Endodermal cell (in vitro differentiated cells): ENCODE results near the gene FBN2. TPM values are rescaled to one million over a fixed set of nuclear protein-coding genes. Genes with fewer than 3 reads are reported as not detected.

ENCODE experiments used
- DNase-seq: peaks from one replicate; pipeline ENCODE4 v3.0.0-alpha.2; 2017
- H3K27ac ChIP-seq: 2 replicates; pipeline ENCODE4 v1.5.1; 2013; ENCODE audit warnings: mild to moderate bottlenecking, low read depth, low read length, moderate library complexity
- H3K27me3 ChIP-seq: 2 replicates; pipeline ENCODE4 v1.6.1; 2013; ENCODE audit warnings: mild to moderate bottlenecking, low read length, moderate library complexity; ENCODE audit not compliant: insufficient read depth, control insufficient read depth, poor library complexity, severe bottlenecking
- H3K36me3 ChIP-seq: 2 replicates; pipeline ENCODE4 v1.7.0; 2013; ENCODE audit warnings: mild to moderate bottlenecking, low read length, moderate library complexity; ENCODE audit not compliant: control insufficient read depth, insufficient read depth
- H3K4me1 ChIP-seq: one replicate; pipeline ENCODE4 v1.7.0; 2013; ENCODE audit warnings: low read length; ENCODE audit not compliant: control insufficient read depth, insufficient read depth
- H3K4me3 ChIP-seq: 2 replicates; pipeline ENCODE4 v1.5.1; 2013; ENCODE audit warnings: mild to moderate bottlenecking, low read length, moderate library complexity
- H3K9ac ChIP-seq: 2 replicates; pipeline ENCODE4 v1.6.1; 2013; ENCODE audit warnings: mild to moderate bottlenecking, low read length, moderate library complexity; ENCODE audit not compliant: poor library complexity, severe bottlenecking; ENCODE audit errors: extremely low read depth
- H3K9me3 ChIP-seq: 2 replicates; pipeline ENCODE4 v1.6.1; 2013; ENCODE audit warnings: mild to moderate bottlenecking, low read length, moderate library complexity; ENCODE audit not compliant: control insufficient read depth
- H3K27ac Mint-ChIP-seq: 2 replicates; pipeline ENCODE4 v1.8.0; 2020; ENCODE audit warnings: mixed read lengths
- H3K27me3 Mint-ChIP-seq: 2 replicates; pipeline ENCODE4 v1.8.0; 2021; ENCODE audit warnings: mild to moderate bottlenecking, mixed read lengths; ENCODE audit not compliant: insufficient read depth
- H3K36me3 Mint-ChIP-seq: 2 replicates; pipeline ENCODE4 v1.8.0; 2020; ENCODE audit warnings: low read depth, mixed read lengths
- H3K4me1 Mint-ChIP-seq: 2 replicates; pipeline ENCODE4 v1.8.0; 2020; ENCODE audit warnings: mixed read lengths
- H3K4me3 Mint-ChIP-seq: 2 replicates; pipeline ENCODE4 v1.8.0; 2020; ENCODE audit warnings: mild to moderate bottlenecking, moderate library complexity, mixed read lengths
- H3K9me3 Mint-ChIP-seq: 2 replicates; pipeline ENCODE4 v1.8.0; 2020; ENCODE audit warnings: mild to moderate bottlenecking, mixed read lengths
- WGBS, 2 experiments: methylation state at CpG; one replicate each; pipeline versions ENCODE4 v1.1.5 to v1.1.7; 2013; ENCODE audit warnings: missing lambda C conversion rate in 2 of 2, mixed read lengths in 1 of 2; ENCODE audit not compliant: insufficient coverage in 1 of 2, insufficient read length in 1 of 2; 5-methylcytosine and 5-hydroxymethylcytosine counted together
- total RNA-seq, 2 donors: library from RNA; stranded (reverse); fragmentation: NEBNext Ultra II Directional in 1 of 2; extraction: Animal tissue kit (Norgen Biotek cat#: 25700) in 1 of 2; gene quantifications; 2 replicates in 1 of 2; 3 replicates in 1 of 2; pipeline ENCODE4 v1.2.1, GENCODE V29; 2021
- TF ChIP-seq, protein P1 (sequence below): fragments of 200-600 bp; sonication (generic); conservative IDR thresholded peaks from 2 replicates; pipeline ENCODE4 v1.5.0; 2021; ENCODE audit warnings: antibody characterized with exemption, mild to moderate bottlenecking

Gene FBN2
- total RNA-seq, 2 donors from 2014 or later: 131 to 212 TPM

DNA sequence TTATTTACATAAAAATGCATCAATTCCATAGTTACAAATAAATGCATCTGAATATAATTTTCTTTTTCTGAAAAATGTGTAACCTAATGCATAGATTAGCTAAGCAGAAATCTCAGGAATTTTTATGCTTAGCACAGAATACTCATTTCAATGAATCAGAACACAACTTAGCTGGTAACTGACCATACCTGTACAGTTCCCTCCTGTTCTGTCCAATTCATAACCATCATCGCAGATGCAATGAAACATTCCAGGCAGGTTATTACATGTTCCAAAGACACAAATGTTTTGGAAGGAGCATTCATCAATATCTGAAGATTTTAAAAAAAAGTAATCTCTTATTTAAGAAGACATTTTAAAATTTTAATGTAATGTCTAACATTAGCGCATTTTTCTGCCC, 219.4 kb downstream of the FBN2 start:
- Mint-ChIP-seq H3K27me3 (no peaks in the 10 kb centered on the region), H3K36me3 (peaks cover 21% of the 10 kb centered on the region), H3K4me3 (no peak overlapping the region), H3K9me3 (peaks cover 6% of the 10 kb centered on the region), H3K4me1 (no peaks in the 10 kb centered on the region), H3K27ac (no peak overlapping the region)
- Histone ChIP-seq H3K4me3 (no peak overlapping the region), H3K27me3 (no peaks in the 10 kb centered on the region), H3K9ac (no peak overlapping the region), H3K4me1 (no peaks in the 10 kb centered on the region), H3K27ac (no peak overlapping the region), H3K36me3 (peaks cover 10% of the 10 kb centered on the region), H3K9me3 (no peaks in the 10 kb centered on the region)
- 92% methylated on average over 2 of the region's 2 CpGs; no CpG with 5 or more reads in 1 of the 2 experiments for WGBS, 2 experiments
- no peak for DNase-seq
- TF ChIP-seq, protein P1, sequence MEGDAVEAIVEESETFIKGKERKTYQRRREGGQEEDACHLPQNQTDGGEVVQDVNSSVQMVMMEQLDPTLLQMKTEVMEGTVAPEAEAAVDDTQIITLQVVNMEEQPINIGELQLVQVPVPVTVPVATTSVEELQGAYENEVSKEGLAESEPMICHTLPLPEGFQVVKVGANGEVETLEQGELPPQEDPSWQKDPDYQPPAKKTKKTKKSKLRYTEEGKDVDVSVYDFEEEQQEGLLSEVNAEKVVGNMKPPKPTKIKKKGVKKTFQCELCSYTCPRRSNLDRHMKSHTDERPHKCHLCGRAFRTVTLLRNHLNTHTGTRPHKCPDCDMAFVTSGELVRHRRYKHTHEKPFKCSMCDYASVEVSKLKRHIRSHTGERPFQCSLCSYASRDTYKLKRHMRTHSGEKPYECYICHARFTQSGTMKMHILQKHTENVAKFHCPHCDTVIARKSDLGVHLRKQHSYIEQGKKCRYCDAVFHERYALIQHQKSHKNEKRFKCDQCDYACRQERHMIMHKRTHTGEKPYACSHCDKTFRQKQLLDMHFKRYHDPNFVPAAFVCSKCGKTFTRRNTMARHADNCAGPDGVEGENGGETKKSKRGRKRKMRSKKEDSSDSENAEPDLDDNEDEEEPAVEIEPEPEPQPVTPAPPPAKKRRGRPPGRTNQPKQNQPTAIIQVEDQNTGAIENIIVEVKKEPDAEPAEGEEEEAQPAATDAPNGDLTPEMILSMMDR: no peak

DNA sequence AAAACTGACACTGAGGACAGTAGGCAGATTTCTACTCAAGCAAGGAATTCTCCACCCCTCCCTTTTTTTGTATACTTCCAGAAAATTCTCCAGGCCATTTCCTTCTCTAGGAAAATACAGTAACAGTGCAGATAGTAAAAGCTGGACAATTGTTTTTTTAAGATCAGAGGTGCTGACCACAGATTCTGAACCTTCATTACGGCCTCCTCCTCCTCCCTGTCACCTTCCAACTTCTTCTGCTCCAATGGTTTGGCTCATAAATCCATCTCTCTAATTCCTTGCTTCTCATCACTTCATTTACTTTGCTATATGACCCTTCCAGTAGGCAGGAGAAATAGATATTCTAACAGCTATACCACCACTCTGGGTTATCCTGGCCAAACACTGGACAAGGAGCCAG, 220.6 kb downstream of the FBN2 start:
- 85 to 91% methylated on average over 1 of the region's 1 CpG for WGBS, 2 experiments
- H3K36me3 Mint-ChIP-seq: peaks cover 12% of the 10 kb centered on the region
- no peaks in the 10 kb centered on the region for H3K27me3 Mint-ChIP-seq
- Histone ChIP-seq H3K27ac (no peak overlapping the region), H3K4me3 (no peak overlapping the region), H3K9ac (no peak overlapping the region), H3K27me3 (no peaks in the 10 kb centered on the region), H3K36me3 (peaks cover 10% of the 10 kb centered on the region), H3K9me3 (no peaks in the 10 kb centered on the region), H3K4me1 (no peaks in the 10 kb centered on the region)
- H3K9me3 Mint-ChIP-seq: peaks cover 4% of the 10 kb centered on the region
- H3K4me3 Mint-ChIP-seq: no peak overlapping the region
- DNase-seq: no peak
- TF ChIP-seq, protein P1: no peak
- H3K27ac Mint-ChIP-seq: no peak overlapping the region
- H3K4me1 Mint-ChIP-seq: no peaks in the 10 kb centered on the region

DNA sequence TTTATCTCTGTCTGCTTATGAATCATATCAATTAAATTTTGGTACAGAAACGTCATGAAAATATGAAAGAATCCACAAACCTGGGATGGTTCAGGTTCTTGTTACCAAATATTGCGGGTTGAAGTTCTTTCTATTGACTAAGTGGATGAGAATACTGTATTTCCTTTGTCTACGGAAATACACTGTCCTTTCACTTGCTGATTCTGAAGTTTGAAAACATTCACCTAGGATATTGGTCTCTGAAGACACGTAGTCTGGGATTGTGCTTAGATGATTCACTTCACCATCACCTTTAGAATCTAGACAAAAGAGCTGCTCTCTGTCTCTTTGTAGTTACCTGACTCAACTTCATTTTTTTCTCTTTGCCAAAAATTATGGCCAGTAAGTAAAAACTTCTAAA, 222.4 kb downstream of the FBN2 start:
- Mint-ChIP-seq H3K9me3 (no peaks in the 10 kb centered on the region), H3K27ac (no peak overlapping the region), H3K27me3 (no peaks in the 10 kb centered on the region), H3K36me3 (peaks cover 17% of the 10 kb centered on the region), H3K4me3 (no peak overlapping the region), H3K4me1 (no peaks in the 10 kb centered on the region)
- Histone ChIP-seq H3K4me3 (no peak overlapping the region), H3K36me3 (peaks cover 17% of the 10 kb centered on the region), H3K4me1 (no peaks in the 10 kb centered on the region), H3K27ac (no peak overlapping the region), H3K9me3 (no peaks in the 10 kb centered on the region), H3K9ac (no peak overlapping the region), H3K27me3 (no peaks in the 10 kb centered on the region)
- 92 to 94% methylated on average over 4 of the region's 4 CpGs for WGBS, 2 experiments
- no peak for DNase-seq
- TF ChIP-seq, protein P1: no peak
